Psoas muscle (tissue), 8 donors: Measurements from ENCODE around the gene TBC1D21. TPM values are rescaled to one million over a fixed set of nuclear protein-coding genes. Genes with fewer than 3 reads are reported as not detected.

Experiments used
- ATAC-seq, 4 donors: fragments of 200-7000 bp; cut with Tn5 transposase; one replicate each; pipeline ENCODE4 v1.9.1; 2020; ENCODE audit warnings: moderate library complexity in 3 of 4, mild to moderate bottlenecking in 2 of 4
- DNase-seq, 2 donors: peaks; one replicate each; pipeline ENCODE4 v3.0.0-alpha.2; 2020
- H3K27ac ChIP-seq: fragments of 200-600 bp; one replicate; pipeline ENCODE4 v1.8.0; 2022
- H3K27me3 ChIP-seq, 3 donors: fragments of 200-600 bp in 1 of 3; one replicate each; pipeline versions ENCODE4 v1.6.1 to v1.8.0; 2013 to 2022; ENCODE audit warnings: low read length in 2 of 3, mild to moderate bottlenecking in 2 of 3, moderate library complexity in 1 of 3; ENCODE audit not compliant: insufficient read depth in 3 of 3
- H3K36me3 ChIP-seq, 2 donors: fragments of 200-600 bp in 1 of 2; one replicate each; pipeline versions ENCODE4 v1.6.1 to v1.8.0; 2013 to 2022; ENCODE audit warnings: low read depth in 1 of 2, mild to moderate bottlenecking in 1 of 2, moderate library complexity in 1 of 2; ENCODE audit not compliant: insufficient read depth in 1 of 2
- H3K4me1 ChIP-seq: fragments of 200-600 bp; one replicate; pipeline ENCODE4 v1.8.0; 2022
- H3K4me3 ChIP-seq: fragments of 200-600 bp; one replicate; pipeline ENCODE4 v1.8.0; 2022; ENCODE audit warnings: mild to moderate bottlenecking
- H3K9me3 ChIP-seq: fragments of 200-600 bp; one replicate; pipeline ENCODE4 v1.8.0; 2022
- WGBS, 3 donors: extraction: QIAGEN DNeasy Blood & Tissue Kit; methylation state at CpG; one replicate each; pipeline versions ENCODE4 v1.1.6 to v1.1.7; 2013; 5-methylcytosine and 5-hydroxymethylcytosine counted together
- intact Hi-C, 2 donors: fragments of 100-400 bp; cut with DNase I; formaldehyde crosslinking; loops; one replicate each; pipeline versions ENCODE4 v1.11.0 to v1.14.2; 2022
- polyA plus RNA-seq, 3 donors: library from polyadenylated mRNA; stranded (reverse); fragments of 200-250 nt; gene quantifications; one replicate each; pipeline ENCODE4 v1.2.3, GENCODE V29; 2013
- total RNA-seq, 4 donors: library from RNA; stranded (reverse); fragmentation: NEBNext Ultra II Directional in 2 of 4; extraction: Animal tissue kit (Norgen Biotek cat#: 25700) in 2 of 4; gene quantifications; one replicate each; pipeline versions ENCODE4 v1.2.1 to v1.2.4, GENCODE V29; 2021 to 2023
- TF ChIP-seq, protein P1 (sequence below): fragments of 200-600 bp; IDR thresholded peaks from one replicate; pipeline ENCODE4 v1.8.0; 2022; ENCODE audit warnings: antibody characterized with exemption
- donor health status: healthy with polysubstance abuse.
- donor health status: DM: no; HTN: no; CAD: no; lungs with moderate emphysema.
- donor health status: Bipolar disorder and iron deficiency.
- donor health status: healthy.
- donor health status: DM: yes; HTN: yes; CAD: no.
- donor health status: DM: no; HTN: no; CAD: no.
- donor health status: DM: no; HTN: no; CAD: no.
- donor health status: DM: yes; HTN: yes; CAD: no.

The TBC1D21 gene
- total and polyA plus RNA-seq, 7 donors: not detected

DNA sequence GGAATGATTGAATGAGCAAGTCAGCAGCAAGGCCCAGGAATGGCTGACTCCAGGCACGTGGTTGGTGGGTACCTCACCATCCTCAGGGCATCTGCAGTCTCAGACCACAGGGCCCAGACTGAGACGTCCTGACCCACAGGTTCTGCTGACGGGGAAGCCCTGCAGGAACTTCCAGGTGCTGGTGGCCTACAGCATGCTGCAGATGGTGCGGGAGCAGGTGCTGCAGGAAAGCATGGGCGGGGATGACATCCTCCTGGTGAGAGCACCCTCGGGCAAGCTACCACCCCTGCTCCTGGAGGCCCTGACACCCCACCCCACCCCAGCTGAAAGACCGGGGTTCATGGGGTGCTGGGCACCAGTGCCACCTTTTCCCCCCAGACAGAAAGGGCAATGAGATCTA, 14.1 kb downstream of the TBC1D21 start:
- Histone ChIP-seq H3K27ac (no peak overlapping the region), H3K9me3 (no peaks in the 10 kb centered on the region), H3K27me3 (peaks cover 0 to 9% (median 5%) of the 10 kb centered on the region in 3 donors), H3K4me3 (no peak overlapping the region), H3K4me1 (no peaks in the 10 kb centered on the region), H3K36me3 (no peaks in the 10 kb centered on the region)
- no peak for DNase-seq
- no peak for ATAC-seq
- TF ChIP-seq, protein P1, sequence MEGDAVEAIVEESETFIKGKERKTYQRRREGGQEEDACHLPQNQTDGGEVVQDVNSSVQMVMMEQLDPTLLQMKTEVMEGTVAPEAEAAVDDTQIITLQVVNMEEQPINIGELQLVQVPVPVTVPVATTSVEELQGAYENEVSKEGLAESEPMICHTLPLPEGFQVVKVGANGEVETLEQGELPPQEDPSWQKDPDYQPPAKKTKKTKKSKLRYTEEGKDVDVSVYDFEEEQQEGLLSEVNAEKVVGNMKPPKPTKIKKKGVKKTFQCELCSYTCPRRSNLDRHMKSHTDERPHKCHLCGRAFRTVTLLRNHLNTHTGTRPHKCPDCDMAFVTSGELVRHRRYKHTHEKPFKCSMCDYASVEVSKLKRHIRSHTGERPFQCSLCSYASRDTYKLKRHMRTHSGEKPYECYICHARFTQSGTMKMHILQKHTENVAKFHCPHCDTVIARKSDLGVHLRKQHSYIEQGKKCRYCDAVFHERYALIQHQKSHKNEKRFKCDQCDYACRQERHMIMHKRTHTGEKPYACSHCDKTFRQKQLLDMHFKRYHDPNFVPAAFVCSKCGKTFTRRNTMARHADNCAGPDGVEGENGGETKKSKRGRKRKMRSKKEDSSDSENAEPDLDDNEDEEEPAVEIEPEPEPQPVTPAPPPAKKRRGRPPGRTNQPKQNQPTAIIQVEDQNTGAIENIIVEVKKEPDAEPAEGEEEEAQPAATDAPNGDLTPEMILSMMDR: no peak
- intact Hi-C loops: no loop called here
- 77 to 84% (median 81%) methylated on average over 7 of the region's 7 CpGs for WGBS, 3 donors

DNA sequence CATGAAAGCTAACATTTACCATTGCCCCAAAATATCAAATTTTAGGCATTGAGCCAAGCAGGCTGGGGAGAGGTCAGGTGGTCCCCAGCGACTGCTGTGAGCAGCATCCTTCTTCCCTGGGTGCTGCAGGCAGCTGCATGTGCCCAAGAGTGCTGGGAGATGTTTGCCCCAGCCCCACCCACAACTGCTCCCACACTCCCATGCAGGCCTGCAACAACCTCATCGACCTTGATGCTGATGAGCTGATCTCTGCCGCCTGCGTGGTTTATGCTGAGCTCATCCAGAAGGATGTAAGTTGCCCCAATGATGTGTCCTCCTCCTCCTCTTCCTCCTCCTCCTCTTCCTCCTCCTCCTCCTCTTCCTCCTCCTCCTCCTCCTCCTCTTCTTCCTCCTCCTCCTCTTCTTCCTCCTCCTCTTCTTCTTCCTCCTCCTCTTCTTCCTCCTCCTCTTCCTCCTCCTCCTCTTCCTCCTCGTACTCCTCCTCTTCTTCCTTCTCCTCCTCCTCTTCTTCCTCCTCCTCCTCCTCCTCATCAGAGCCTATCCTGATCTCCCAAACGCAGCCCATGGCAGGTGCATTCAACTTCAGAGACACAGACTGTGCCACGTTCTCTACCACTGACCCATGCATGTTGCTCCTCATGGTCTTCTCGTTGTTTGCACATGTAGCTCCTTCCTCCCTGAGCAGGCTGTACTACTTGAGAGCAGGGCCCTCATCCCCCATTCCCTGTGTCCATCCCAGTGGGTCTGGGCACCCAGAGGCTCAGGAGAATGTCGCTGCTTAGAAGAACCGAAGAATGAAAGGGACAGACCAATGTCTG, 15.1 kb downstream of the TBC1D21 start:
- H3K9me3 ChIP-seq: no peaks in the 10 kb centered on the region
- H3K27me3 ChIP-seq: peaks cover 0 to 9% (median 5%) of the 10 kb centered on the region in 3 donors
- intact Hi-C loops: no loop called here
- ATAC-seq: no peak
- no peak for DNase-seq
- no peak overlapping the region for H3K4me3 ChIP-seq
- no peaks in the 10 kb centered on the region for H3K36me3 ChIP-seq
- 69 to 72% (median 70%) methylated on average over 10 of the region's 10 CpGs for WGBS, 3 donors
- no peaks in the 10 kb centered on the region for H3K4me1 ChIP-seq
- TF ChIP-seq, protein P1: no peak
- no peak overlapping the region for H3K27ac ChIP-seq

- WGBS, 3 donors: 71 to 74% (median 72%) methylated on average over 6 of the region's 6 CpGs
- intact Hi-C loops: no loop called here
- H3K4me3 ChIP-seq: no peak overlapping the region
Measured at GRCh38 chr15:73889053-73889761, 15.8 kb downstream of the TBC1D21 start.

GRCh38 chr15:73889762-73890124, 16.4 kb downstream of the TBC1D21 start:
- TF ChIP-seq, protein P1: no peak
- H3K4me1 ChIP-seq: no peaks in the 10 kb centered on the region
- H3K27ac ChIP-seq: no peak overlapping the region
- peaks cover 0 to 9% (median 2%) of the 10 kb centered on the region in 3 donors for H3K27me3 ChIP-seq
- no peaks in the 10 kb centered on the region for H3K9me3 ChIP-seq
- WGBS, 3 donors: 50 to 64% (median 58%) methylated on average over 1 of the region's 1 CpG
- ATAC-seq (no peak), DNase-seq (no peak)
- no peaks in the 10 kb centered on the region for H3K36me3 ChIP-seq
- H3K4me3 ChIP-seq: no peak overlapping the region
- intact Hi-C loops: no loop called here

More at GRCh38 chr15:73889053-73889761, 15.8 kb downstream of the TBC1D21 start:
- Histone ChIP-seq H3K27me3 (peaks cover 0 to 9% (median 2%) of the 10 kb centered on the region in 3 donors), H3K27ac (no peak overlapping the region), H3K9me3 (no peaks in the 10 kb centered on the region), H3K36me3 (no peaks in the 10 kb centered on the region), H3K4me1 (no peaks in the 10 kb centered on the region)
- no peak for ATAC-seq
- no peak for DNase-seq
- TF ChIP-seq, protein P1: no peak
